ENCODE results near the gene AGPS. TPM values are rescaled to one million over a fixed set of nuclear protein-coding genes. Genes with fewer than 3 reads are reported as not detected.

Gene AGPS
- polyA plus RNA-seq, 1 of the 3 experiments (the other 2 are of a cell fraction) = 10.9 TPM

DNA sequence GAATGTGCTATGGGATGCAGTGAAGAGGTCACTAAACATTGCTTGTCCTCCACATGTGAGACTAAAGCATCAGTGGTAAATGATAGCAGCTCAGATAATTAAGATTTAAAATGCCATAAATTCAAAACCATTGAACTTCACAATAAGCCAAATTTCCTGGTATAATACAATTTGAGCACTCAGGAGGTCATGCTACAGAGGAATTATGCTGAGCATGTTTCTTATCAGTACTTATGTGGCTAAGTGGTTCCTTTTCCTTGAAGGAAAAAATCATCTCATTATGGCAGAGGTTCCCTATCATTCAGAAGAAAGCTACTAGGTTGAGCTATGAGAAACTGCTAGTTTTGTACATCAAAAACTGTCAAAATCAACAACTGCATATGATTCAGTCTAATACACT is 156.6 kb downstream of the AGPS start:
- no peak for TF ChIP-seq TCF12 (IDR thresholded peaks at IDR 0.05)
- peak; percentile 60; the same call in 1 of the 2 replicates for TF ChIP-seq RCOR1 (IDR thresholded peaks at IDR 0.05; ENCODE audit: low read length)
- TF ChIP-seq, protein P1, sequence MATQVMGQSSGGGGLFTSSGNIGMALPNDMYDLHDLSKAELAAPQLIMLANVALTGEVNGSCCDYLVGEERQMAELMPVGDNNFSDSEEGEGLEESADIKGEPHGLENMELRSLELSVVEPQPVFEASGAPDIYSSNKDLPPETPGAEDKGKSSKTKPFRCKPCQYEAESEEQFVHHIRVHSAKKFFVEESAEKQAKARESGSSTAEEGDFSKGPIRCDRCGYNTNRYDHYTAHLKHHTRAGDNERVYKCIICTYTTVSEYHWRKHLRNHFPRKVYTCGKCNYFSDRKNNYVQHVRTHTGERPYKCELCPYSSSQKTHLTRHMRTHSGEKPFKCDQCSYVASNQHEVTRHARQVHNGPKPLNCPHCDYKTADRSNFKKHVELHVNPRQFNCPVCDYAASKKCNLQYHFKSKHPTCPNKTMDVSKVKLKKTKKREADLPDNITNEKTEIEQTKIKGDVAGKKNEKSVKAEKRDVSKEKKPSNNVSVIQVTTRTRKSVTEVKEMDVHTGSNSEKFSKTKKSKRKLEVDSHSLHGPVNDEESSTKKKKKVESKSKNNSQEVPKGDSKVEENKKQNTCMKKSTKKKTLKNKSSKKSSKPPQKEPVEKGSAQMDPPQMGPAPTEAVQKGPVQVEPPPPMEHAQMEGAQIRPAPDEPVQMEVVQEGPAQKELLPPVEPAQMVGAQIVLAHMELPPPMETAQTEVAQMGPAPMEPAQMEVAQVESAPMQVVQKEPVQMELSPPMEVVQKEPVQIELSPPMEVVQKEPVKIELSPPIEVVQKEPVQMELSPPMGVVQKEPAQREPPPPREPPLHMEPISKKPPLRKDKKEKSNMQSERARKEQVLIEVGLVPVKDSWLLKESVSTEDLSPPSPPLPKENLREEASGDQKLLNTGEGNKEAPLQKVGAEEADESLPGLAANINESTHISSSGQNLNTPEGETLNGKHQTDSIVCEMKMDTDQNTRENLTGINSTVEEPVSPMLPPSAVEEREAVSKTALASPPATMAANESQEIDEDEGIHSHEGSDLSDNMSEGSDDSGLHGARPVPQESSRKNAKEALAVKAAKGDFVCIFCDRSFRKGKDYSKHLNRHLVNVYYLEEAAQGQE (IDR thresholded peaks at IDR 0.05; ENCODE audit: low read depth, low read length) = no peak
- TF ChIP-seq, protein P2, sequence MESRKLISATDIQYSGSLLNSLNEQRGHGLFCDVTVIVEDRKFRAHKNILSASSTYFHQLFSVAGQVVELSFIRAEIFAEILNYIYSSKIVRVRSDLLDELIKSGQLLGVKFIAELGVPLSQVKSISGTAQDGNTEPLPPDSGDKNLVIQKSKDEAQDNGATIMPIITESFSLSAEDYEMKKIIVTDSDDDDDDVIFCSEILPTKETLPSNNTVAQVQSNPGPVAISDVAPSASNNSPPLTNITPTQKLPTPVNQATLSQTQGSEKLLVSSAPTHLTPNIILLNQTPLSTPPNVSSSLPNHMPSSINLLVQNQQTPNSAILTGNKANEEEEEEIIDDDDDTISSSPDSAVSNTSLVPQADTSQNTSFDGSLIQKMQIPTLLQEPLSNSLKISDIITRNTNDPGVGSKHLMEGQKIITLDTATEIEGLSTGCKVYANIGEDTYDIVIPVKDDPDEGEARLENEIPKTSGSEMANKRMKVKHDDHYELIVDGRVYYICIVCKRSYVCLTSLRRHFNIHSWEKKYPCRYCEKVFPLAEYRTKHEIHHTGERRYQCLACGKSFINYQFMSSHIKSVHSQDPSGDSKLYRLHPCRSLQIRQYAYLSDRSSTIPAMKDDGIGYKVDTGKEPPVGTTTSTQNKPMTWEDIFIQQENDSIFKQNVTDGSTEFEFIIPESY (IDR thresholded peaks at IDR 0.05; ENCODE audit: borderline replicate concordance, low read depth) = no peak
- no peak for TF ChIP-seq RFX5 (IDR thresholded peaks at IDR 0.05; ENCODE audit: low read length)
- no peak for TF ChIP-seq SIN3A (IDR thresholded peaks at IDR 0.05; ENCODE audit: borderline replicate concordance, low read depth, low read length)
- peak in 1 of 2 experiments; percentile 80; a peak in 2 of 4 replicates for TF ChIP-seq EP300 (IDR thresholded peaks at IDR 0.05; ENCODE audit: borderline replicate concordance in 1 of 2, low read depth in 1 of 2, low read length in 1 of 2)
- no peak for TF ChIP-seq FOXM1 (IDR thresholded peaks at IDR 0.05; ENCODE audit: low read depth)
- TF ChIP-seq RAD21 (IDR thresholded peaks at IDR 0.05; ENCODE audit: low read length) = no peak
- peak; percentile 26; the same call in 1 of the 2 replicates for TF ChIP-seq GATA2 (CRISPR knock-in tag; IDR thresholded peaks at IDR 0.05)
- no peak for TF ChIP-seq SMC3 (IDR thresholded peaks at IDR 0.05; ENCODE audit: low read depth, low read length)
- TF ChIP-seq EZH2phosphoT487 (IDR thresholded peaks at IDR 0.05; ENCODE audit: borderline replicate concordance, low read depth) = no peak
- TF ChIP-seq POLR2AphosphoS5 (IDR thresholded peaks at IDR 0.05; ENCODE audit: low read depth, low read length) = no peak
- TF ChIP-seq FOXJ3 (CRISPR knock-in tag; IDR thresholded peaks at IDR 0.05) = peak; percentile 22; the same call in 1 of the 2 replicates
- TF ChIP-seq MXI1 (IDR thresholded peaks at IDR 0.05; ENCODE audit: low read depth, low read length) = peak; percentile 48; the same call in 1 of the 2 replicates
- TF ChIP-seq RXRA (IDR thresholded peaks at IDR 0.05; ENCODE audit: borderline replicate concordance, low read depth) = no peak
- peak; percentile 28 for TF ChIP-seq CHD2 (IDR thresholded peaks at IDR 0.05; ENCODE audit: low read length, partially characterized antibody)
- no peak for TF ChIP-seq FOSL2 (IDR thresholded peaks at IDR 0.05; ENCODE audit: borderline replicate concordance, low read depth)
- no peak for TF ChIP-seq TEAD4 (IDR thresholded peaks at IDR 0.05; ENCODE audit: borderline replicate concordance, insufficient read depth)
- H3K4me1 ChIP-seq (ENCODE audit: control insufficient read depth in 1 of 2, insufficient read depth in 2 of 2, low read depth in 1 of 2, low read length in 1 of 2) = peaks cover 0 to 25% of the 10 kb centered on the region in 2 experiments; a peak in 2 of 4 replicates
- H3K4me3 ChIP-seq (ENCODE audit: low read depth in 2 of 2, low read length in 1 of 2) = no peak overlapping the region
- peak; percentile 11 for DNase-seq
- no peaks in the 10 kb centered on the region for H3K27me3 ChIP-seq (ENCODE audit: insufficient read depth)
- no peaks in the 10 kb centered on the region for H3K9me3 ChIP-seq
- no peak overlapping the region for H3K9ac ChIP-seq
- H3F3A ChIP-seq (replicated peaks; ENCODE audit: insufficient read depth) = no peaks in the 10 kb centered on the region
- ChIA-PET CTCF (interaction anchor here (0.8 to 4.7 kb wide), 5 partner anchors 15 to 59 kb away, joined by 3 to 17 read pairs (median 3); no protein-coding TSS in a partner anchor), POLR2A (interaction anchor here (0.8 to 1.7 kb wide), 2 partner anchors 19 to 29 kb away, joined by 3 to 5 read pairs; no protein-coding TSS in a partner anchor)
- no peak overlapping the region for H3K4me2 ChIP-seq
- no peaks in the 10 kb centered on the region for H4K20me1 ChIP-seq (ENCODE audit: insufficient read depth)
- H3K79me2 ChIP-seq (ENCODE audit: insufficient read depth) = no peaks in the 10 kb centered on the region
- H2AFZ ChIP-seq (ENCODE audit: low read depth) = no peak overlapping the region
- H3K36me3 ChIP-seq (replicated peaks in 1 of 2; ENCODE audit: control insufficient read depth in 1 of 2, insufficient read depth in 2 of 2, low read length in 1 of 2) = peaks cover 0 to 1% of the 10 kb centered on the region in 2 experiments
- no peaks in the 10 kb centered on the region for H3K9me2 ChIP-seq
- peak overlapping the region in 1 of 2 experiments; percentile 91; a peak in 2 of 4 replicates for H3K27ac ChIP-seq (ENCODE audit: low read depth in 2 of 2, low read length in 1 of 2)

Data from SK-N-SH (cell line).